ENCODE results near the gene ERBB2. TPM values are rescaled to one million over a fixed set of nuclear protein-coding genes. Genes with fewer than 3 reads are reported as not detected.

The ERBB2 gene
- total and polyA plus RNA-seq, 9 of the 15 experiments (the other 6 are each of a cell fraction or from before 2014, with no cell fraction given), result 0.74 to 5.6 (median 3.3) TPM

GRCh38 chr17:39667262-39667944, 32.5 kb upstream of the ERBB2 start (continued):
- TF ChIP-seq ZNF511 (CRISPR knock-in tag; IDR thresholded peaks at IDR 0.05) (0 out of 2 replicates have a peak, but pooled peaks have one; percentile 37), SP2 (IDR thresholded peaks at IDR 0.05; ENCODE audit: extremely low read depth, low read depth, low read length, poor library complexity, severe bottlenecking) (no peak), HNRNPL (IDR thresholded peaks at IDR 0.05; ENCODE audit: low read depth, low read length) (peak; percentile 99), FOXJ2 (tag; IDR thresholded peaks at IDR 0.05) (no peak), CTBP1 (IDR thresholded peaks at IDR 0.05; ENCODE audit: borderline replicate concordance) (peak; percentile 54; the same call in 1 of the 2 replicates), ZNF589 (CRISPR knock-in tag; IDR thresholded peaks at IDR 0.05; ENCODE audit: low read depth) (no peak), RAD21 (CRISPR knock-in tag; conservative IDR thresholded peaks at IDR 0.05 in 1 of 2, IDR thresholded peaks at IDR 0.05 in 1 of 2) (peak in 1 of 2 experiments; percentile 29; a peak in 1 of 4 replicates), BRD4 (IDR thresholded peaks at IDR 0.05) (0 out of 2 replicates have a peak, but pooled peaks have one; percentile 56), POLR2G (IDR thresholded peaks at IDR 0.05; ENCODE audit: low read depth, low read length) (peak; percentile 85), TEAD1 (CRISPR knock-in tag; IDR thresholded peaks at IDR 0.05) (0 out of 4 replicates have a peak, but pooled peaks of 1 of the 2 experiments have one; percentile 40), OTX1 (CRISPR knock-in tag; IDR thresholded peaks at IDR 0.05) (0 out of 2 replicates have a peak, but pooled peaks have one; percentile 6), JUND (IDR thresholded peaks at IDR 0.05; ENCODE audit: borderline replicate concordance, low read depth, low read length) (peak; percentile 56), JUND (tag; IDR thresholded peaks at IDR 0.05; ENCODE audit: borderline replicate concordance, low read depth, low read length) (peak; percentile 9; the same call in 1 of the 3 replicates), POLR2A (conservative IDR thresholded peaks at IDR 0.05) (peak; percentile 52), ESRRA (IDR thresholded peaks at IDR 0.05; ENCODE audit: borderline replicate concordance, low read depth) (peak; percentile 51; the same call in 1 of the 2 replicates), SUPT5H (IDR thresholded peaks at IDR 0.05) (0 out of 2 replicates have a peak, but pooled peaks have one; percentile 35), ZNF717 (CRISPR knock-in tag; IDR thresholded peaks at IDR 0.05) (no peak), DPF2 (IDR thresholded peaks at IDR 0.05) (peak; percentile 66), HOXB6 (CRISPR knock-in tag; IDR thresholded peaks at IDR 0.05; ENCODE audit: borderline replicate concordance) (no peak), ZNF644 (tag; IDR thresholded peaks at IDR 0.05; ENCODE audit: low read depth) (no peak), ZBTB5 (IDR thresholded peaks at IDR 0.05) (peak; percentile 92), CREB3 (tag; conservative IDR thresholded peaks at IDR 0.05; ENCODE audit: low read depth) (0 out of 2 replicates have a peak, but pooled peaks have one; percentile 52), ZKSCAN8 (CRISPR knock-in tag; IDR thresholded peaks at IDR 0.05) (no peak), KAT2B (IDR thresholded peaks at IDR 0.05; ENCODE audit: low read depth, low read length) (no peak), MTA3 (IDR thresholded peaks at IDR 0.05; ENCODE audit: borderline replicate concordance) (peak; percentile 82; the same call in 1 of the 2 replicates), ZNF785 (CRISPR knock-in tag; IDR thresholded peaks at IDR 0.05) (no peak)
